Stimulated activated CD8-positive, alpha-beta memory T cell treated with anti-CD3 and anti-CD28 coated beads, Interleukin-2, amount 100 ng/mL, for 1 hour (primary cell): ENCODE data around the gene P2RY8.
"Not testable (repeated sequence)": the region's sequence is repeated elsewhere in the genome, so short reads cannot be mapped to it uniquely, and the experiment has no call there.

Experiments used
- DNase-seq, 2 donors: peaks; one replicate each; pipeline ENCODE4 v3.0.0-alpha.2; 2020; ENCODE audit warnings: low read depth in 2 of 2

Gene P2RY8, protein sequence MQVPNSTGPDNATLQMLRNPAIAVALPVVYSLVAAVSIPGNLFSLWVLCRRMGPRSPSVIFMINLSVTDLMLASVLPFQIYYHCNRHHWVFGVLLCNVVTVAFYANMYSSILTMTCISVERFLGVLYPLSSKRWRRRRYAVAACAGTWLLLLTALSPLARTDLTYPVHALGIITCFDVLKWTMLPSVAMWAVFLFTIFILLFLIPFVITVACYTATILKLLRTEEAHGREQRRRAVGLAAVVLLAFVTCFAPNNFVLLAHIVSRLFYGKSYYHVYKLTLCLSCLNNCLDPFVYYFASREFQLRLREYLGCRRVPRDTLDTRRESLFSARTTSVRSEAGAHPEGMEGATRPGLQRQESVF

DNA sequence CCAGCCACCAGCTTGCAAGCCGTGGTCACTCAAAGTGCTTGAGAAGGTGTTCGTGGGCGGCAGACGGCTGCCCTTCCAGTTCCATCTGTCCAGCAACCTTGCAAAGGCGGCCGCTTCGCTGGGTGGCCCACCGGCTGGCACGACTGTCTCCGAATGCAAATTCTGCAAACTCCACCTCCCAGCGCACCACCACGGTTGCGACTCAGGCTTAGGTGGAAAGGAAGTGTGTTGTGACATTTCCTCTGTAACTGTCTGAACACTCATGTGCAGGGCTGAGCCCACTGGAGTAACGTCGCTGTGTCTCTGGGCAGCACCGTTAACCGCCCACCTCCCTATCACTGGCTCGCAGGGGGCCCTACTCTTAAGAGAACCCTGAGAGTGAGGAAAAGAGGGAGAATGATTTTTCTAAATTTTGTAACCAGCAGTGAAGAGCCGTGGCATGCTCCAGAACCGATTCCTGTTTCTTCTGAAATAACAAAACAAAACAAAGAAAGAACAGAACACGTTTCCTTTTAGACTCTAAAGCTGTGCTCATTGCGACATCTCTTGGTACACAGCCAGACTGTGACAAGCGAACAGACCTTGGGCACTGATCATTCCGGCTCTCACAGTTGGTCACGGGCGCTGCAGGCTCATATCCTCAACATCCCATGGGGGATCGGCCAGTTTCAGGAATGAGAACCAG lies at the start of gene P2RY8:
TSS of gene P2RY8 (minus strand) at position 155 of the 685 bp plus-strand sequence. CDS start 70,627 bp downstream, outside the sequence.
- DNase-seq, result peak; percentile 57 to 62

DNA sequence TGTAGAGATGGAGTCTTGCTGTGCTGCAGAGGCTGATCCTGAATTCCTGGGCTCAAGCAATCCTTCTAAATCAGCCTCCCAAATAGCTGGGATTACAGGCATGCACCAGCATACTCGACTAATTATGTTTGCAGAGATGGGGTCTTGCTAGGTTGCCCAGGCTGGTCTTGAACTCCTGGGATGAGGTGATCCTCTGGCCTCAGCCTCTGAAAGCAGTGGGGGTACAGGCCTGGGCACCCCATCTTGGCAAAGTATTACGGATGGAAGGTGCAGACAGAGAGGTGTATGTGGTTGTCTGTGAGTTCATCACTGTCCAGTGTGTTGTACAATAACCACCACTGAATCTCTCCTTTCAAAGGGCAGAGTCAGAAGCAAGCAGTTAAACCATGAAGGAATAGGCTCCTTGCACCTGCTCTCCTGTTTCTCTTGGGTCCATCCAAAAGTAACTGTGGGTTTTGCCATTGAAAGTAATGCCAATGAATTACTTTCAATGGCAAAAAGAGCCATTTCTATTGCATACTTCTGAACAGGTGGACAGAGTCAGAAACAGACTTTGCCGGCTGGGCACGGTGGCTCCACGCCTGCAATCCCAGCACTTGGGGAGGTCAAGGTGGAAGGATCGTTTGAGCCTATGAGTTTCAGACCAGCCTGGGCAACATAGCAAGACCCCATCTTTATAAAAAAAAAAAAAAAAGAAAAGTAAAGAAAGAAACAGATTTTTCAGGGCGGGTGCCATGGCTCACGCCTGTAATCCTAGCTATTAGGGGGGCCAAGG lies 47.4 kb upstream of the P2RY8 start:
- DNase-seq, result no peak

DNA sequence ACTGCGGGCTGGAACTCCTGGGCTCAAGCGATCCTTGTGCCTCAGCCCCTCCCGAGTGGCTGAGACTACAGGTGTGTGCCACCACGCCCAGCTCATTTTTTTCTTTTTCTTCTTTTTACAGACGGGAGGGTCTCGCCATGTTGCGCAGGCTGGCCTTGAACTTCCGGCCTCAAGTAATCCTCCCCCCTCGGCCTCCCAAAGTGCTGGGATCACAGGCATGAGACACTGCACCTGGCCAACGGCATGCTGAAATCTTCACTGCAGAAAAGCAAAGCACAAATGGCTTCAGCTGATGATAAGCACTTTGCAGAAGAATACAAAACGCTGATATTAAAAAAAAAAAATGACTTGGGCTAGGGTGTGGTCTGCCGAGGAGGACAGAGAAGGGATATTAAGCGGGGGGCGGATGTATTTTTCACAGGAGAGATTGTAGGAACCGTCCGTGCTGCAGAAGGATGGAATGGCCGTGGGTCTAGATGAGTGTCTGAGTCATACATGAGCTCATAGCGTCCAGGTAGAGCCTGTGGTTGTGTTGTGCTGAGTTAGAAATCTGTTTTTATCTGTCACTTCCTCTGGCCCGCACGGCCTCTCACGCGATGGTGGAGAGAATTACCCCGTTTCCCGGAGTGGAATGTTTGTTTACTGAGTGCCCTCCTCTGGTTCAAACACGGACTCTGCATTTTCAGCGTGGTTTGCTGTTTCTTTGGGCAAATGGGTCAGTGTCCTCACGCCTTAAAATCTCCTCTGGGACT lies 45.9 kb upstream of the P2RY8 start:
- peak in 1 of 2 donors; percentile 28 for DNase-seq

DNA sequence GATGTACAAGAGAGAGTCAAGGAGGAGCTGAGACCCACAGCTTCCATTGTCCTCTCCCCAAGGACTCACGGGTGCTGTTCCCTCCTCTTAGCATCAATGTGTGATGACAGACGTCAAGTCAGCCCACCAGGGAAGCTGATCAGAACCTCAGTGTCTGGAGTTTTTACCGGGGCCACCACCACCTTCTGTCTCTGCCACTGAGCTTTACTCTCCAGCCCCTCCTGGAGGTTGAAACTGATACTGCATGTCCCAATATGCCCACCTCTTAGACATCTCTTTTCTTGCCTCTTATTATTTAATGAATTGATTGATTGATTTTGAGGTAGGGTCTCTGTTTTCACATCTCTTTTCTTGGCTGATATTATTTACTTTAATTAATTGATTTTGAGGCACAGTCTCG lies 44.1 kb upstream of the P2RY8 start:
- peak; percentile 33 to 44 for DNase-seq

DNA sequence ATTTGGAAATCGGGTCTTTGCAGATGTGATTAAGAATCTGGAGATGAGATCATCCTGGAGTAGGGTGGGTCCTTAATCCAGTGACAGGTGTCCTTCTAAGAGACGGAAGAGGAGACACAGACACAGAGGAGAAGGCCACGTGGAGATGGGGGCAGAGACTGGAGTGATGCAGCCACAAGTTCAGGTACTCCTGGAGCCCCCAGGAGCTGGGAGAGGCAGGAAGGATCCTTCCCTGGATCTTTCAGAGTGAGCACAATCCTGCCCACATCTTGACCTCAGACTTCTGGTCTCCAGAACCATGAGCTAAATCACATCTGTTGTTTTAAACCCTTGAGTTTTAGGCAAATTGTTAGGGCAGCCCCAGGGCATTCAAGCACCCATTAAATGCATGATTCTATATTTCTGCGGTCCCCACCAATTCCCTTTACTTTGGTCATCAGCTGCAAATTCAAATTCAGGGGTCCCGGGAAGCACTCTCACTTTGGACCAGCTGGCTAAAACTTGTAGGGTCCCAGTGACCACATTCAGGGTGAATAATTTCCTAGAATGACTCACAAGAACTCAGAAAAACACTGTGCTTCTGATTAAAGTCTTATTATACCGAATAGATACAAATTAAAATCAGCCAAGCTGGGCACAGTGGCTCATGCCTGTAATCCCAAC lies 41.7 kb upstream of the P2RY8 start:
- DNase-seq, result no peak

DNA sequence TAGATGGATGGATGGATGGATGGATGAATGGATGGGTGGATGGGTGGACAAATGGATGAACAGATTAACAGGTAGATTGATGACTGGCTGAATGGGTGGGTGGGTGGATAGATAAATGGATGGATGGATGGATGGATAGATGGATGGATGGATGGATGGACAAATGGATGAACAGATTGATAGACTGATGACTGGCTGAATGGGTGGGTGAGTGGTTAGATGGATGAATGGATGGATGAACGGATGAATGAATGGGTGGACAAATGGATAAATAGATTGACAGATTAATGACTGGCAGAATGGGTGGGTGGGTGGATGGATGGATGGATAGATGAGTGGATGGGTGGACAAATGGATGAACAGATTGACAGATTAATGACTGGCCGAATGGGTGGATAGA lies 40.9 kb upstream of the P2RY8 start:
- no peak for DNase-seq

DNA sequence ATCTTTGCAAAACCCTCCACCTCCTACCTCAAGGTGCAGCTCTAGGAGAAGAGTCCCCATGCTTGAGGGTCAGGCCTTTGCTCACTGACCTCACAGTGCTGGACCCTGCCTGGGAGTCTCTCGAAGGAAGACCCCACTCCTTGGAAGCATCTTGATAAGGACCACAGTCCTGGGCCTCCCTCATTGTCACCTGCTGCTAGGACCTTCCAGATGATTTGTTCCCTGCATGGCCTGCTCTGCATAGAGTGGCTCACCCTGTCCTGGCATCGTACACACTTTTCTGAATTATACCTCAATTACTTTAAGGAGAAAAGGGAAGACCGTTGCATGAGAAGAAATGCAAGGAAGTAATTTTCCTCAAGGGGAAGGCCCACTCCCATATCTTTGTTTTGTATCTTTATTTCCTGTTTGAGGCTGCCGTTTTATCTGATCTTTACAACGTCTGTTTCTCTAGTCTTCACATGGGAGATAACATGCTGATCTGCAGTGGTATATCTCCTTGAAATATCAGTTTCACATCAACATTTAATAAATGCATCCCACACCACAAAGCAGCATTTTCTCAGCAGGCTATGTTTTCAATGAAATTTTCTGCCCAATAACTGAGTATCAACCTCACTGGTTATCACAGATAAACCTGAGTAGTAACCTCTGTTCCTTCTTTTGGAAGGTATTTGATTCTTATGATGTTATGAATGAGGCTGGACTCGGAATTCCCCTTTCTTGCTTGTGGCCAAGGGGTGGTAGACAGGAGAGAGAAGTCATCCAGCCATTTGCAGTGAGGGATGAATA lies 39.4 kb upstream of the P2RY8 start:
- DNase-seq, result no peak

DNA sequence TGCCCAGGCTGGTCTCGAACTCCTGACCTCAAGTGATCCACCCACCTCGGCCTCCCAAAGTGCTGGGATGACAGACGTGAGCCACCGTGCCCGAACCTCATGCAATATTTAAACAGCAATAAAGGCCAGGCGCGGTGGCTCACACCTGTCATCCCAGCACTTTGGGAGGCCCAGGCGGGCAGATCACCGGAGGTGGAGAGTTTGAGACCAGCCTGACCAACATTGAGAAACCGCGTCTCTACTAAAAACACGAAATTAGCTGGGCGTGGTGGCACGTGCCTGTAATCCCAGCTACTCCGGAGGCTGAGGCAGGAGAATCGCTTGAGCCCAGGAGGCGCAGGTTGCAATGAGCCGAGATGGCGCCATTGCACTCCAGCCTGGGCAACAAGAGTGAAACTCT lies 37.2 kb upstream of the P2RY8 start:
- DNase-seq, result not testable (repeated sequence)

DNA sequence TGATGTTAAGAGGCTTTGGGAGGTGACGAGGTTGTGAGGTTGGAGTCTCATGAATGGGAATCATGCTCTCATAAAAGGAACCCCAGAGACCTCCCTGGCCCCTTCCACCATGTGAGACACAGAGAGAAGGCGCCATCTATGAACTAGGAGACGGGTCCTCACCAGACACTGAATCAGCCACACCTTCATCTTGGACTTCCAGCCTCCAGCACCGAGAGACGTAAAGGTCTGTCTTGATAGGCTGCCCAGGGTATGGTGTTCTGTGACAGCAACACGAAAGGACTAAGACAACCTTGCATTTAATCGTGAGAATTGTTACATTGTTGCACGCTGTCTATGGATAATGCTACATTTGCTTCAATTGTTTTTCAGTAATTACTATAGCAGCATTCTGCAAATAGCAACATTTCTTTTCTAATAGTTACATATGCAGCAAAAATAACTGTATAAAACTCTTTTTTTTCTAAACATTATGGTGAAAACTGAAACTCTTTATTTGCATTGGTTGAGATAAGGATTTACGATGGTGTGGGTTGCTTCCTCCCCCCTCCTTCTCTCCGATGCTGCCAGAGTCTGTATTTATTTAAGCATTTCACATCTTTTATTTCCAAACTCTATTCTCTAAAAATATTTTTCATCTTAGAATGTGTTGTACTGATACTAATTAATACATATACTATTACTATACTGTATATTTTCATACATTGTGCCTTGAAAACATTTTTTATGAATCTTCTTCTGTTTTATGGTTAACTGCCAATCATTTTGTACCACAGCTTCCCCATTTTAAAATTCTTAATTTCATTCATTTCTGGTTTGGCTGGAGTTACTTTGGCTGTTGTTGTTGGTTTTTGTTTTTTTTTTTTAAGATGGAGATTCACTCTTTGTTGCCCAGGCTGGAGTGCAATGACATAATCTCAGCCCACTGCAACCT lies 28.0 kb upstream of the P2RY8 start:
- no peak for DNase-seq

DNA sequence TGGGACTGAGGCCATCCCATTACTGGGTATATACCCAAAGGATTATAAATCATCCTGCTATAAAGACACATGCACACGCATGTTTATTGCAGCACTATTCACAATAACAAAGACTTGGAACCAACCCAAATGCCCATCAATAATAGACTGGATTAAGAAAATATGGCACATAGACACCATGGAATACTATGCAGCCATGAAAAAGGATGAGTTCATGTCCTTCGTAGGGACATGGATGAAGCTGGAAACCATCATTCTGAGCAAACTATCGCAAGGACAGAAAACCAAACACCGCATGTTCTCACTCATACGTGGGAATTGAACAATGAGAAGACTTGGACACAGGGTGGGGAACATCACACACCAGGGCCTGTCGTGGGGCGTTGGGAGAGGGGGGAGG lies 27.1 kb upstream of the P2RY8 start:
- DNase-seq, result not testable (repeated sequence)

DNA sequence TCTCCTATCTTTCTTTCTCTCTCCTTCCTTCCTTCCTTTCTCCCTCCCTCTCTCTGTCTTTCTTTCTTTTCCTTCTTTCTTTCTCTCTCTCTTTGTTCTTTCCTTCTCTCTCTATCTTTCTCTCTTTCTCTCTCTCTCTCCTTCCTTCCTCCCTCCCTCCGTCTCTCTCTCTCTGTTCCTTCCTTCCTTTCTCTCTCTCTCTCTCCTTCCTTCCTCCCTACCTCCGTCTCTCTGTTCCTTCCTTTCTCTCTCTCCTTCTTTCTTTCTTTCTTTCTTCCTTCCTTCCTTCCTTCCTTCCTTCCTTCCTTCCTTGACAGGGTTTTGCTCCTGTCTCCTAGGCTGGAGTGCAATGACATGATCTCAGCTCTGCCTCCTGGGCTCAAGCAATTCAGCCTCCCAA lies 24.2 kb upstream of the P2RY8 start:
- DNase-seq, result no peak

DNA sequence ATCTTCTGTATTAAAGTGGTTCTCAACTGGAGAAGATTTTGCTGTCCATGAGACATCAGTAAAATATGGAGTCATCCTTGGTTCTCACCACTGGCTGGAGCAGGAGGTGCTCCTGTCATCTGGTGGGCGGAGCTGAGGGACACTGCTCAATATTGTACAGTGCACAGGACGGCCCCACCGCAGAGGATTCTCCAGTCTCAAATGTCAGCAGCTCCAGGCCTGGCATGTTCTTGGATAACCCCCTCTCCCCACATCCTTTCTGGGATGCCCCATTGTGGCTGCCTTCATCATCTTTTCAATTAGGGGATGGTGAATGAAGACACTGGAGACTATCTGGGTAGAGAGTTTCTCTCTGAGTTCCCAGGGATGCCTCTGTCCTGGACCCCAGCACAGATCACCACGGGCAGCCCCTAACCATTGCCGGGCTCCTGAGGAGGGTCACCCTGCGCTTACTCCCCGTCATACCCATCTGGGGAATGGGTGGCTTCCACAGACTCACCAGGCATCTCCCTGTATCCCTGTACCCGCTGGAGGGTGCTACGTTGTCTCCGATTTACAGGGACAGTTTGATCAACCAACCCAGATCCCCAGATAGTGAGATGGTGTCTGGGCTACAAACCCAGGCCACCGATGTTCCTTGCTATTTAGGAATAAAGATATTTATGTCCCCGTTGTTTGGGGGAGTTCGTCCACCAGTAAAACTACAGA lies 21.9 kb upstream of the P2RY8 start:
- no peak for DNase-seq

DNA sequence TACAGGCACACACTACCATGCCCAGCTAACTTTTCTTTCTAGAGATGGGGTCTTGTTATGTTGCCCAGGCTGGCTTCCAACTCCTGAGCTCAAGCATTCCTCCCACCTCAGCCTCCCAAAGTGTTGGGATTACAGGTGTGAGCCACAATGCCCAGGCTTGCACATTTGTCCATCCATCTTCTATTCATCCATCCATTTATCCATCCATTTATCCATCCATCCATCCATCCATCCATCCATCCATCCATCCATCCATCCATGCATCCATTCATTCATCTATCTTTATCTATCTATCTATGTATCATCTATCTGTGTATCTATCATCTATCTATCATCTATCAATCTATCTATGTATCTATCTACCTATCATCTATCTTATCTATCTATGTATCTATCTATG lies 20.5 kb upstream of the P2RY8 start:
- DNase-seq, result not testable (repeated sequence)

DNA sequence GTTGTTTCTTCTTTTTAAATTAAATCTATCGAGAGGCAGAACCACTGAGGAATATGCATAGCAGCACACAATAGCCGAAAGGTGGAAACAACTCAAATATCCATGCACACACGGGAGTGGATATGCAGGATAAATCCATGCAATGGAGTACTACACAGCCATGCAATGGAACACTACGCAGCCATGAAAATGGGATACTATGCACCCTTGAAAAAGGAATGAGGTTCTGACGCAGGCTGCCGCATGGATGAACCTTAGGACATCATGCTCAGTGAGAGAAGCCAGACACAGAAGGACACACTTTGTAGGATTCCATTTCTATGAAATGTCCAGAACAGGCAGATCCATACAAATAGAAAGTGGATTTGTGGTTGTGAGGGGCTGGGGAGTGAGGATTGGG lies 18.4 kb upstream of the P2RY8 start:
- no peak for DNase-seq

DNA sequence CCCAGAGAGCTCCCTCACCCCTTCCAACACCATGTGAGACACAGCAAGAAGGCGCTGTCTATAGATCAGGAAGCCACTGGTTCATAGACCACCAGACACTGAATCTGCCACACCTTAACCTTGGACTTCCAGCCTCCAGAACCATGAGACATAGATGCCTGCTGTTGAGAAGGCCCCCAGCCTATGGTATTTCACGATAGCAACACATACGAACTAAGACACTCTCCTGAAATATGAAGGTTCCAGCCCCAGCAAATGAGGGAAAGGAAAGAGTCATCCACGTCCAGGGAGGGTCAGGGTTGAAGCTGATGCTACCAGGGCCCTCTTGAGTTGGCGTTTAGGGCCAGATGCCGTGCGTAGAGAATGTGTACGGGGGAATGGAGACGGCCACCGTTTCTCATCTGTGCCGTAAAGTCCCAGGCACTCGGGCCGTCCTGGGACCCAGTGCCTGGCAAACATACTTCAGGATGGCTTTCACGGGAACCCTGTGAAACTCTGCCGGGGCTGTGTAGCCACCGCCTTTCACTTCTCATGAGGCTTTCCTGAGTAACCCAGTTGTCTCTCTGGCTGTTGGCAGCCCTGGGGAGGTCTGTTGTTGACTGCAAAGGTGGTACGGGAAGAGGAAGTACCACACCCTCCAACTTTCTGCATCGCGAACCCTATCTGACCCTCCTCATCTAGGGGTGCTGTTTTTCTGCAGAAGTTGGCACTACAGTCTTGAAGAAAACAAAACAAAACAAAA lies 17.7 kb upstream of the P2RY8 start:
- DNase-seq, result no peak

DNA sequence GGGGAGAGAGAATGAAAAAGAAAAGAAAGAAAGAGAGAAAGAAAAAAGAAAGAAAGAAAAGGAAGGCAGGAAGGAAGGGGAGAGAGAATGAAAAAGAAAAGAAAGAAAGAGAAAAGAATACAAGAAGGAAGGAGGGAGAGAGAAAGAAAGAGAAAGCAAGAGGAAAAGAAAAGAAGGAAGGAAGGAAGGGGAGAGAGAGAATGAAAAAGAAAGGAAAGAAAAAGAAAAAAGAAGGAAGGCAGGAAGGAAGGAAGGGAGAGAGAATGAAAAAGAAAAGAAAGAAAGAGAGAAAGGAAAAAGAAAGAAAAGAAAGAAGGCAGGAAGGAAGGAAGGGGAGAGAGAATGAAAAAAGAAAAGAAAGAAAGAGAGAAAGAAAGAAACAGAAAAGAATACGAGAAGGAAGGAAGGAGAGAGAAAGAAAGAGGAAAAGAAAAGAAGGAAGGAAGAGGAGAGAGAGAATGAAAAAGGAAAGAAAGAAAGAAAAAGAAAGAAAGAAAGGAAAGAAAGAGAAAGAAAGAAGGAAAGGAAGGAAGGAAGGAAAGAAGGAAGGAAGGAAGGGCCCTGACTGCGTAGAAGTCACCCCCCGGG lies 15.1 kb upstream of the P2RY8 start:
- DNase-seq, result no peak

DNA sequence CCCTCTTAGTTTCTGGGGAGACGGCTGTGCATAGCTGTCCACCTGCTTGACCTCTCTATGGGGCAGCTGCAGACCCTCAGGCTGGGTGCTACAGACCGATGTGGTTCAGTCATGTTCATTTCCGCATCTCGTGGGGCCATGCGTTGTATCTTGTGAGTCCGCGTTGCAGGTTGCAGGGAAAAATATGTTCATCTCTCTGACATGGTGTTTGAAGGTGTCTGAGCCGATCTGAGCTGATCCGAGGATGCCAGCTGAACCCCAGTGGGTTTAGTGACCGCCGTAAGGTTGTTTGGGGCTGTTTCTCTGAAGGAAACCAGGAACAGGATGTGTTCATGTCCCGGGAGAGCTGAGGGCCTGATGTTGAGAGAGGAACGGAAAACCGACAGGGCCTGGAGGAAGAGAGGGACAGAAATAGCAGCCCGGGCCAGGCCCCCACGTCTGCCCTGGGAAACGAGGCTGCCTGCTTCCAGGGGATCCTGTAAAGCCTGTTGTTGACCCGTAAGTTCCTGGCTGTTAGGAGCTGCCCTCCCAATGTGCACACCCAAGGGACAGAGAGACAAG lies 9.8 kb upstream of the P2RY8 start:
- DNase-seq, result no peak
